ENCODE results near the gene FAR2.
A peak's percentile ranks its signal among the peaks of the same experiment; 100 is the strongest.
"Not testable (repeated sequence)": the region's sequence is repeated elsewhere in the genome, so short reads cannot be mapped to it uniquely, and the experiment has no call there.

The FAR2 gene

GRCh38 chr12:29283969-29284700 lies 135.1 kb downstream of the FAR2 start:
- no peak for DNase-seq

GRCh38 chr12:29286081-29286790 lies 137.2 kb downstream of the FAR2 start:
- no peak for DNase-seq

- no peak for DNase-seq
Observed at GRCh38 chr12:29287622-29288021, 138.5 kb downstream of the FAR2 start.

- no peak for DNase-seq
Observed at GRCh38 chr12:29288031-29288430, 139.0 kb downstream of the FAR2 start.

GRCh38 chr12:29290475-29290874 lies 141.4 kb downstream of the FAR2 start:
- not testable (repeated sequence) for DNase-seq

DNA sequence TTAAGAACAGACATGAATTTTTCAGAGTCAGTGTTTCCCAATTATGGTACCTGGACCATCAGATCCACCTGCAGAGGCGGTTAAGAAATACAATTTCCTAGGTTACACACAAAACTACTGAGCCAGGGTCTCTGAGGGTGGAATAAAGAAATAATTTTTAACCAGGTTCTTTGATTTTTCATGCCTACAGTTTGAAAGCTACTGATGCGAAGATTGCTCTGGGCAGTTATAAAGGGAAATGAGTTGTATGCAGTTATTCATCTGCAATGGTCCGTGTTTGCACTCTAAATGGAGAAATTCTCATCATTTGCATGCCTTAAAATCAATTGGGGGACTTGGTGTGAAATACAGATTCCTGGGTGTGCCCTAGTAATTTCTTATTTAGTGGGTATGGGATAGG lies 142.1 kb downstream of the FAR2 start:
- no peak for DNase-seq

GRCh38 chr12:29299633-29300032 lies 150.6 kb downstream of the FAR2 start:
- no peak for DNase-seq

- no peak for DNase-seq
Observed at GRCh38 chr12:29301114-29301513, 152.0 kb downstream of the FAR2 start.

DNA sequence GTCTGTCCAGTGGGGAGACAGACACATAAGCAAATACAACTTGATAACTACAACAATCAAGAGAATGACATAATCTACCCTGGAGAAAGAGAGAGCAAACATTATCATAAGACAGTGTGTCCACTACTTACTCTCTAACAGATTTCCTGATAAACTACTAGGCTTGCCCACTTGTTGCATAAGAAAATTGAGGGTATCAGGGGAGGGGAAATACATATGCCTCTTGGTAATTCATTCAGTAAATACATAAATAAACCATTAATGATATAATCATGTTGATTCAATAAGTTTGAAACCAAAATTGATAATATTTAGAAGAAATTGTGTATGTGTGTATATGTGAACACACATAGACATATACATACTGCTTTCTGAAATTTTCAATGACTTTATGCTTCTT lies 155.3 kb downstream of the FAR2 start:
- no peak for DNase-seq

GRCh38 chr12:29306266-29306665 lies 157.2 kb downstream of the FAR2 start:
- DNase-seq = no peak

GRCh38 chr12:29306682-29307081 lies 157.6 kb downstream of the FAR2 start:
- DNase-seq = no peak

DNA sequence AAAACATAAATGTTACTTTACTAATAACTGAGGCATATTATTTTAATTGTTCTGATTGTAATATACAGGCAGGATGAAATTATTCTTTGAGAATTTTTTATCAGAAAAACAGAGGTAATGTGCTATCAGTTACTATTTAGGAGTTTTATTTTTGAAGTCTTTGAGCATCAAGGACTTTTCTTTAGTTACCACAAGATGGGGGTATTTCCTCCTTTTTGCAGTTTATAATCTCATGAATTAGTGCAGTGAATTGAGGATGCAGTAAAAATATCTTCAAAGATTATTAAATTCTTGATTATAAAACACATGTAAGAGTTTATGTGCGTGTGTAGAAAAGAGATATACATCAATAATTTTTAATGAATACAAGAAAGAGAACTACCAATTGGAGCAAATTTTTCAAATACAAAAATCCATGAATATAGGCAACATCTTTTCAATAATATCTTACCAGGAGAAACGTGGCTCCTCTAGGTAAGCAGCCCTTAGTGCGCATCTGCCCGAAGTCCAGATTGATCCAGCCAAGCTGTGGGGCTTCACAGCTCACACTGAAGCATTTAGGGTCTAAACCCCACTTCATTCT lies 160.3 kb downstream of the FAR2 start:
- DNase-seq = no peak

DNA sequence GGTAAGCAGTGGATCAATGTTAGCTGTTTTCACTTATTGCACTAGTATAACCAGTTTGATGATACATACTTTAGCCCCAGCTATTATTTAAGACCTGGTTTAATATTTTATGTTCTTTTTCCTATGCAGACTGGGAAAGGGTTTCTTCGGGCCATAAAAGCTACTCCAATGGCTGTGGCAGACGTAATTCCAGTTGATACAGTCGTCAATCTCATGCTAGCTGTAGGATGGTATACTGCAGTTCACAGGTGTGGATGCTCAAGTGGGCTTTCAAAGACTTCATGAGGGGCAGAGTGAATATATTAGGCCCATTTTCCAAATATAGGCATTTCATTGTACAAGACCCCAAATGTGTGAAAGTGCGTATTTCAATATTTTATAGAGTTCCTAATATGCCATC lies 161.8 kb downstream of the FAR2 start:
- no peak for DNase-seq

- DNase-seq = no peak
Observed at GRCh38 chr12:29314416-29314815, 165.3 kb downstream of the FAR2 start.

GRCh38 chr12:29316752-29317151 lies 167.7 kb downstream of the FAR2 start:
- no peak for DNase-seq

DNA sequence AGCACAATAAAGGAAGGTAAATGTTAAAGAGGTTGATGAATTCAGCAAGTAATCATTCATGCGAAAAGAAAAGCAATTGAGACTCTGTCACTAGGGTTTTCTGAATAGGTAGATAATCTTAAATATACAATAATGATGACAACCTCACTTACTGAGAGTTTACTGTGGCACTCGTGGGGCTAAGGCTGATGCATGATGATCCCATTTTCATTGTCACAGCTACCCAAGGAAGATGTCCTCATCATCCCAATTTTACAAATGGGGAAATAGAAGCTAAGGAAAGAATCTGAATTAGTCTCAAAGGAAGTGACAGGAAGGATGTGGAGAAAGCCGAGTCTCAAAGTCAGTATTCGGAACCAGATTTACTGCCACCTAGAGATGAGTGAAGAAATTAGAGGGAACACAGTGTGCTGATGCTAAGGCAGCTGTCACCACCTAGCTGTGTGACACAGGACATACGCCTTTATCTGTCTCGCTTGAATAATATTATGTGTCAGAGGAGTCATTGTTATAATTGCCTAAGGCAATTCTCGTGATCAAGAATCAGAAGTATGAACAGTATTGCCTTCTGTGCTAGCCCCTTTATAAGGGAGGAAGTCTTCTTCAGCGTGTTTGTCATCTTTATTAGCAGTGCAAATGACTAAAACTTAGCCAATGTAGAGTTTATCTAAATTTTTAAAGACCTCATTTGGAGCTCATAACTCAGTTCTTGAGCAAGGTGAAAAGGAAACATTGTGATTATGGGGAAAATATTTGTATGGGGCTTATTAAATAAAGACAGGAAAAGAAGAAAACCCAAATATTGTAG lies 168.7 kb downstream of the FAR2 start:
- DNase-seq = peak; percentile 64 to 76

- no peak for DNase-seq
Observed at GRCh38 chr12:29320295-29321085, 171.4 kb downstream of the FAR2 start.

DNA sequence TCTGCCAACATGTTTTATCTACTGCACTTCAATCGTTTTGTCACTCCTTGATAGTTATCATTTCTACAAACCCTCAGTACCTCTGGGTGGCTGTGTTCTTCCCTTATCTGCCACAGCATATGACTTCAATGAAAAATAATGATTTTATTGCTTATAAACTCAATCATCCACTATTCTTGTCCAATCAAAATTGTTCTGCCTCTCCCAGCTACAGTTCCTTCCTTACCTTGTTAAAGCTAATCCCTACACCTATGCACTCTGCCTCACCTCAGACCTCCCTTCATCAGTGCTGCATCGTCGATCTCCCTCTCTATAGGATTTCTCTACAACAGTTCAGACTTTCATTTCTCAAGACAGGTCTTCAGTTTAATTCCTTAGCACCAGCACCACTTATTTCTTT lies 173.1 kb downstream of the FAR2 start:
- DNase-seq = no peak

GRCh38 chr12:29329411-29329810 lies 180.3 kb downstream of the FAR2 start:
- no peak for DNase-seq

DNA sequence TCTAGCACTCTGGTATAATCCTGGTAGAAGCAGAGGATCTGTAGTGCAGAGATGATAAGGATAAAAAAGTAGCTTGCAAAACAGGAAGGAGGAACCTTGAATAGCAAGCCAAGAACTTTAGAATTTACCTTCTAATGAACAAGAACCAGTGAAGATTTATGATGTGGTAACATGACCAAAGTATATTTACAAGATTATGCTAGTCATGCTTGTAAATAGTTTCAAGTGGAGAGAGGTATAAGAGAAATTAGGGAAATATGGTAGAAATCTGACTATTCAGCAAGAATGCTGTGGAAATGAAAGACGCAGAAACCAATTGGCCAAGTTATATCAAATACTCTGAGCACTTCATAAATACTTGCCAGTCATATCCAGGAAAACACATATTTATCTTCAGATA lies 184.1 kb downstream of the FAR2 start:
- no peak for DNase-seq

- DNase-seq = no peak
Observed at GRCh38 chr12:29334937-29335336, 185.9 kb downstream of the FAR2 start.

GRCh38 chr12:29337325-29337724 lies 188.2 kb downstream of the FAR2 start:
- no peak for DNase-seq

Measured in NCI-H2081 (cell line).